HepG2 (cell line): ENCODE data around the gene CPNE1. TPM values are rescaled to one million over a fixed set of nuclear protein-coding genes. Genes with fewer than 3 reads are reported as not detected.

ENCODE experiments used
- AHDC1 ChIP-seq: sonication (generic); formaldehyde crosslinking; IDR thresholded peaks from 2 replicates; pipeline ENCODE4 v1.5.1; 2020; ENCODE audit warnings: mild to moderate bottlenecking, missing genetic modification reagents, borderline replicate concordance
- BCL3 ChIP-seq: sonication (generic); formaldehyde crosslinking; IDR thresholded peaks from 2 replicates; pipeline ENCODE4 v1.5.1; 2020; ENCODE audit warnings: mild to moderate bottlenecking, missing genetic modification reagents, moderate library complexity
- DNMT3B ChIP-seq: conservative IDR thresholded peaks from 2 replicates; pipeline ENCODE4 v1.6.1; 2016; ENCODE audit warnings: missing biosample characterization, control low read depth
- ERF ChIP-seq: IDR thresholded peaks from 2 replicates; pipeline ENCODE4 v1.6.1; 2018; ENCODE audit warnings: missing biosample characterization, missing genetic modification reagents
- JUND ChIP-seq: sonication (generic); formaldehyde crosslinking; IDR thresholded peaks from 2 replicates; pipeline ENCODE4 v1.8.0; 2022; ENCODE audit warnings: mild to moderate bottlenecking, missing genetic modification reagents
- PAF1 ChIP-seq: IDR thresholded peaks from 2 replicates; pipeline ENCODE4 v1.6.1; 2016; ENCODE audit warnings: missing genetic modification reagents, missing compliant biosample characterization
- PCBP1 ChIP-seq: fragments of 200-400 bp; formaldehyde crosslinking; IDR thresholded peaks from 2 replicates; pipeline ENCODE4 v1.6.1; 2017; ENCODE audit warnings: mild to moderate bottlenecking, low read depth, low read length, borderline replicate concordance
- POLR2AphosphoS5 ChIP-seq: IDR thresholded peaks from 2 replicates; pipeline ENCODE4 v1.6.1; 2012; ENCODE audit warnings: low read depth, low read length
- POLR2G ChIP-seq: fragments of 200-400 bp; formaldehyde crosslinking; IDR thresholded peaks from 2 replicates; pipeline ENCODE4 v1.6.1; 2018; ENCODE audit warnings: mild to moderate bottlenecking, low read depth, low read length, moderate library complexity
- RAD21 ChIP-seq: fragments of 450-650 bp; formaldehyde crosslinking; IDR thresholded peaks from 2 replicates; pipeline ENCODE4 v1.5.0; 2020; ENCODE audit warnings: mild to moderate bottlenecking
- ZBTB8A ChIP-seq: sonication (generic); formaldehyde crosslinking; IDR thresholded peaks from 2 replicates; pipeline ENCODE4 v1.4.0; 2020; ENCODE audit warnings: mild to moderate bottlenecking, low read depth, missing genetic modification reagents, borderline replicate concordance
- ZNF609 ChIP-seq: sonication (generic); formaldehyde crosslinking; IDR thresholded peaks from 2 replicates; pipeline ENCODE4 v1.4.0; 2020; ENCODE audit warnings: mild to moderate bottlenecking, missing genetic modification reagents, borderline replicate concordance
- polyA plus RNA-seq, 8 experiments: library from polyadenylated mRNA; depleted of rRNA in 3 of 8; stranded (reverse) in 7 of 8; unstranded in 1 of 8; fragments of >200 nt; fragmentation: Illumina TruSeq in 4 of 8; extraction: Trizol in 4 of 8; gene quantifications; 2 replicates each; pipeline versions ENCODE4 v1.2.1 to v1.2.3, GENCODE V29; 2011 to 2016; ENCODE audit warnings: low read depth in 4 of 8, missing spikeins in 1 of 8, mixed read lengths in 1 of 8; ENCODE audit not compliant: insufficient read depth in 1 of 8
- total RNA-seq, 5 experiments: library from RNA; depleted of rRNA; stranded (reverse); fragments of >200 nt; fragmentation: Illumina TruSeq; extraction: Trizol; gene quantifications; 2 replicates each; pipeline ENCODE4 v1.2.3, GENCODE V29; 2016; ENCODE audit warnings: low read depth in 1 of 5

Gene CPNE1
- total and polyA plus RNA-seq, 2 of the 13 experiments (the other 11 are each of a cell fraction or from before 2014, with no cell fraction given), result 408 to 431 TPM

- TF ChIP-seq AHDC1 (CRISPR knock-in tag) (no peak), BCL3 (CRISPR knock-in tag) (peak; percentile 73; the same call in 1 of the 2 replicates), RAD21 (CRISPR knock-in tag) (0 out of 2 replicates have a peak, but pooled peaks have one; percentile 32), ERF (CRISPR knock-in tag) (peak; percentile 13; the same call in 1 of the 2 replicates), ZNF609 (CRISPR knock-in tag) (no peak), PCBP1 (no peak), PAF1 (peak; percentile 30; the same call in 1 of the 2 replicates), JUND (no peak), POLR2G (peak; percentile 60), ZBTB8A (CRISPR knock-in tag) (0 out of 2 replicates have a peak, but pooled peaks have one; percentile 32), POLR2AphosphoS5 (0 out of 2 replicates have a peak, but pooled peaks have one; percentile 16), DNMT3B (CRISPR knock-in tag) (no peak)
These were observed 36.0 kb upstream of the CPNE1 start (continued) for GRCh38 chr20:35700625-35701148.
